Naive thymus-derived CD8-positive, alpha-beta T cell (primary cell): ENCODE measurements around the gene GPATCH2. TPM values are rescaled to one million over a fixed set of nuclear protein-coding genes. Genes with fewer than 3 reads are reported as not detected.

Experiments used
- ATAC-seq, 2 donors: fragments of 150-1000 bp; cut with Tn5 transposase in 1 of 2; sonication (Bioruptor Pico), chemical (Tn5 transposase) in 1 of 2; 1 replicate in 1 of 2; 2 replicates in 1 of 2; pipeline ENCODE4 v1.10.0; 2021; ENCODE audit warnings: mild to moderate bottlenecking in 2 of 2, moderate library complexity in 2 of 2
- POLR2A ChIA-PET: fragments of 350-600 bp; sonication (Branson Sonifier 250); formaldehyde crosslinking; loops from one replicate; lab custom pipeline; 2021; ENCODE audit warnings: antibody characterized with exemption; lab: Charles Lee
- DNase-seq, 10 donors: peaks; one replicate each; pipeline versions ENCODE4 v3.0.0 to v3.0.0-alpha.2; 2020 to 2022
- H3K27ac Mint-ChIP-seq, 10 donors: one replicate each; pipeline ENCODE4 v1.8.0; 2020 to 2022; ENCODE audit warnings: mild to moderate bottlenecking in 10 of 10, mixed read lengths in 10 of 10, moderate library complexity in 4 of 10, inconsistent platforms in 1 of 10
- H3K27me3 Mint-ChIP-seq, 5 donors: one replicate each; pipeline ENCODE4 v1.8.0; 2021 to 2022; ENCODE audit warnings: mixed read lengths in 5 of 5
- H3K36me3 Mint-ChIP-seq, 3 donors: one replicate each; pipeline ENCODE4 v1.8.0; 2020 to 2022; ENCODE audit warnings: mixed read lengths in 3 of 3, mild to moderate bottlenecking in 2 of 3, inconsistent platforms in 1 of 3
- H3K4me1 Mint-ChIP-seq, 4 donors: one replicate each; pipeline ENCODE4 v1.8.0; 2021 to 2022; ENCODE audit warnings: mixed read lengths in 4 of 4
- H3K4me3 Mint-ChIP-seq, 10 donors: one replicate each; pipeline ENCODE4 v1.8.0; 2020 to 2022; ENCODE audit warnings: mild to moderate bottlenecking in 10 of 10, mixed read lengths in 10 of 10, moderate library complexity in 6 of 10, inconsistent platforms in 1 of 10
- H3K9me3 Mint-ChIP-seq, 9 donors: one replicate each; pipeline ENCODE4 v1.8.0; 2020 to 2022; ENCODE audit warnings: mixed read lengths in 9 of 9, mild to moderate bottlenecking in 3 of 9, inconsistent platforms in 1 of 9, moderate library complexity in 1 of 9
- polyA plus RNA-seq, 3 donors: library from polyadenylated mRNA; unstranded; fragments of 300-500 nt; fragmentation: Illumina TruSeq; gene quantifications; one replicate each; pipeline ENCODE4 v1.2.3, GENCODE V29; 2021
- total RNA-seq, 8 experiments: library from RNA in 2 of 8; stranded (reverse) in 2 of 8; gene quantifications; one replicate each; pipeline ENCODE4 v1.2.3 and lab custom pipeline; 2021 to 2026

The GPATCH2 gene
- total and polyA plus RNA-seq, 5 experiments from 2014 or later: 3.6 to 10.2 (median 5.1) TPM

DNA sequence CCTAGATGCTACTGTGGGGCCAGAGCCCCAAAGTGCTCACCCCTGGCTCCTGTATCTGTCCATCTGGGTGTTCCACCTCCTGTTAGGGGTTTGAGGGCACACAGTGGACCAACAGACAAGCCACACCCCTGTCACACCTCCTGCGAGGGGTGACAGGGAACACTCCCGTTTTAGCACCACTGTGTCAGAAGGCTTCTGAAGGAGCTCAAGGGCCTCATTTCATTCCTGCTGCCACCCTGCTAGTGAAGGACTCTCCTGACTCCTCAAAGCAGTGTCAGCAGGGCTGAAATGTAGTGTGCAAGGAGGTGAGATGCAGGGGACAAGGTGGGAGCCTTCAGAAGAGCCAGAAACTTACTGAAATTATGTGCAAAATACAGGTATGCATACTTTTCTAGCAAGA, 174.6 kb downstream of the GPATCH2 start:
- no peak overlapping the region for H3K27ac Mint-ChIP-seq
- no peaks in the 10 kb centered on the region for H3K4me1 Mint-ChIP-seq
- H3K4me3 Mint-ChIP-seq: no peak overlapping the region
- H3K36me3 Mint-ChIP-seq: peaks cover 13 to 40% (median 26%) of the 10 kb centered on the region in 3 donors
- DNase-seq: no peak
- POLR2A ChIA-PET: no interaction called here
- no peak for ATAC-seq
- H3K9me3 Mint-ChIP-seq: no peaks in the 10 kb centered on the region
- no peaks in the 10 kb centered on the region for H3K27me3 Mint-ChIP-seq

DNA sequence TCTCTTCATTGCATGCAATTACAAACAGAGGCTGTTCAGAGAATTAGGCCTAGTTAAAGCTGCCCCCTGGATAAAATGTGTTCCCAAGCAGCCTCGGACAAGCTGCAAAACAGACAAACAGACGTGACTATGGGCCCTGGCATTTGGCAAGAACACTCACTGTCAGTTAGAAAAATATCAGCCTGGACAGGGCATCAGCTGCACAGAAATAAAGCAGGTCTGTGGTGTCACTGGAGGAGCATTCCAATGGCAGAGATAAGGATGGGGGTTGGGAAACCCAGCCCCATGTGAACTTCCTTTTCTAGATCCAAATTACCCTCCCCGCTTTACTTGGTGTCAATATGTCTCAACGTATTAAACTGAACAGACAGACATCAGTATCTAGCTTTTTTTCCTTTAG, 177.1 kb downstream of the GPATCH2 start:
- H3K4me3 Mint-ChIP-seq: no peak overlapping the region
- POLR2A ChIA-PET: no interaction called here
- H3K36me3 Mint-ChIP-seq: peaks cover 13 to 49% (median 32%) of the 10 kb centered on the region in 3 donors

DNA sequence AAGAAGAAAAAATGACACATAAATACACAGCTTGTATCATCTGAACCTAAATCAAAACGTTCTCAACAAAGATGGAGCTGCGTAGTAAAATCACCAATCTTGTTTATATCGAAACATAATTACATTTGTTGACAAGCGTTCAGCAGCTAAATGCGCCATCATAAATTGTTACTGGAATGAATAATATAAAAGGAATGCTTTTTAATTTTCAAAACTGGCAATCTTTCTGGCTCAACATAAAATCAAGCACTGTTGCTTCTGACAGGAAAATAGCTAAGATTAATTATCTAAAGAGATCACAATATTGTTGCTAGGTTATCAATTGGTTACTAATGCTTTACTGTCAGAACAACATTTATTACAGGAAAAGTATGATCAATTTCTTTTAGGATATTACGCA, 181.5 kb downstream of the GPATCH2 start:
- POLR2A ChIA-PET: no interaction called here
- Mint-ChIP-seq H3K27ac (no peak overlapping the region), H3K27me3 (no peaks in the 10 kb centered on the region), H3K36me3 (peaks cover 18 to 55% (median 47%) of the 10 kb centered on the region in 3 donors), H3K4me1 (no peaks in the 10 kb centered on the region), H3K4me3 (no peak overlapping the region), H3K9me3 (peaks cover 0 to 6% (median 0%) of the 10 kb centered on the region in 9 donors)
- ATAC-seq (no peak), DNase-seq (no peak)

More for the DNA sequence above, 177.1 kb downstream of the GPATCH2 start:
- no peak for ATAC-seq
- Mint-ChIP-seq H3K4me1 (no peaks in the 10 kb centered on the region), H3K27ac (no peak overlapping the region), H3K27me3 (no peaks in the 10 kb centered on the region), H3K9me3 (no peaks in the 10 kb centered on the region)
- no peak for DNase-seq

DNA sequence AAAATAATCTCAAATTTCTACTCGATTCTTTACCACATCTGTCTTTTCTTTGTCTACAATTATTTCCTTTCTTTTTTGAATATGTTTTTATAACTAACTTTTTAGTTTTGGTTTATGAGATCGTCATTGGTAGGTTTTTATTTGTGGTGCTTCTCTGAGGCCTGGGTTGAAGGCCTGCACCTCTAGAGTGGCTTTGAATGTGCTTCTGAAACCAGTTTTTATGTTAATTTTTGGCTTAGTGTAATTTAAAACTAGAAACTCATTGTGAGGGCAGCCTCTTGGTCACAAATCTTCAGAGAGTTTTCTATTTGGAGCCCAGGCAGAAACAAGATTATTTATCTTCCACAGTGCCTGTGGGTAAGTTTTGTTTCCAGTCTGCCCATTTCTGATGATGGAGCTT, 187.0 kb downstream of the GPATCH2 start:
- Mint-ChIP-seq H3K27me3 (no peaks in the 10 kb centered on the region), H3K4me1 (no peaks in the 10 kb centered on the region), H3K27ac (no peak overlapping the region), H3K36me3 (peaks cover 50 to 76% (median 61%) of the 10 kb centered on the region in 3 donors), H3K9me3 (peaks cover 7 to 46% (median 14%) of the 10 kb centered on the region in 9 donors), H3K4me3 (no peak overlapping the region)
- POLR2A ChIA-PET: no interaction called here
- no peak for DNase-seq
- ATAC-seq: no peak

DNA sequence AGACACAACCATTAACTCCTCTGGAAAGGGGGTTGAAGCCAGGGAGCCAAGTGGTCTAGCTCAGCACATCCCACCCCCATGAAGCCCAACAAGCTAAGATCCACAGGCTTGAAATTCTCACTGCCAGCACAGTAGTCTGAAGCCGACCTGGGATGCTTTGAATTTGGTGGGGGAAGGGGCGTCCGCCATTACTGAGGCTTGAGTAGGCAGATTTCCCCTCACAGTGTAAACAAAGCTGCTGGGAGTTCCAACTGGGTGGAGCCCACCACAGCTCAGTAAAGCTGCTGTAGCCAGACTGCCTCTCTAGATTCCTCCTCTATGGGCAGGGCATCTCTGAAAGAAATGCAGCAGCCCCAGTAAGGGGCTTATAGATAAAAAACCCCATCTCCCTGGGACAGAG, 193.5 kb downstream of the GPATCH2 start:
- H3K27me3 Mint-ChIP-seq: no peaks in the 10 kb centered on the region
- no peak overlapping the region for H3K27ac Mint-ChIP-seq
- H3K9me3 Mint-ChIP-seq: peaks cover 4 to 31% (median 17%) of the 10 kb centered on the region in 9 donors
- POLR2A ChIA-PET: no interaction called here
- DNase-seq (no peak), ATAC-seq (no peak)
- peaks cover 22 to 57% (median 45%) of the 10 kb centered on the region in 3 donors for H3K36me3 Mint-ChIP-seq
- no peak overlapping the region for H3K4me3 Mint-ChIP-seq
- peaks cover 0 to 1% (median 0%) of the 10 kb centered on the region in 4 donors for H3K4me1 Mint-ChIP-seq

DNA sequence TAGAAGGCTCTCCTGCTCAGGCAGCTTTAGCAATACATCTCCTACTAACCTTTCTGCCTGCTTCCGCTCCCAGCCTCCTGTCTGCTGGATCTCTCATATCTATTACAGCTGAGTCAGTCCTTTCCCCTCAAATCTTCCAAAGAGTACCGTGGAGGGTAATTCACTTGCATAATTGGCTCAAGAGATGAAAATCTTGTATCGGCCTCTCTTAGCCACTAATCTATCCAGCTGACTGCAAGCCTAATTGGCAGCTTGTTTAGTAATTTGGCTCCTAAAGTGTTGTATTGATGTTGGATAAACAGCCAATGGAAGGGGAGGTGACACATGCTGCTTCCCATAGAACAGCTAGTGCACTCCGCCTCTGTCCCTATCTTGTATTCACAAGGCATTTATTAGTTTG, 195.7 kb downstream of the GPATCH2 start:
- H3K4me3 Mint-ChIP-seq: no peak overlapping the region
- ATAC-seq: no peak
- peaks cover under 1 to 22% (median 12%) of the 10 kb centered on the region in 9 donors for H3K9me3 Mint-ChIP-seq
- peaks cover 27 to 52% (median 46%) of the 10 kb centered on the region in 3 donors for H3K36me3 Mint-ChIP-seq
- H3K4me1 Mint-ChIP-seq: peaks cover 0 to 1% (median 0%) of the 10 kb centered on the region in 4 donors
- no peak for DNase-seq
- no peaks in the 10 kb centered on the region for H3K27me3 Mint-ChIP-seq
- no peak overlapping the region for H3K27ac Mint-ChIP-seq
- POLR2A ChIA-PET: no interaction called here

DNA sequence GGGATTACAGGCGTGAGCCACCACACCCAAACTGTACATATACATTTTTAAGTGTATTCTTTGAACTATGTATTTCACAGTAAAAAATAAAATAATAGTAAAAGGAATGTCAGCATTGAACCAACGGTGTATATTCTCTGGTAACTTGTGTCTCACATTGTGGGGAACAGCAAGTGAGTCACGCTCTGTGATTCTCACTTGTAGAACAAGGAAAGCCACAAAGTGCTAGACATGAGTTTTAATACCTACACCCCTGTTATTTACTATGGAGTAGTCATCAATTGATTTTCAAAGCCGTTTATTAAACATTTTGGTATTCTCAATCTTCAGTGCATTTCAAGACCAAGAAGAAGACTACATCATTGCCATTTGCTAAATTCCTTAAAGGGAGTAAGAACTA, 197.2 kb downstream of the GPATCH2 start:
- no peak overlapping the region for H3K4me3 Mint-ChIP-seq
- H3K9me3 Mint-ChIP-seq: peaks cover 0 to 7% (median 2%) of the 10 kb centered on the region in 9 donors
- peaks cover 13 to 42% (median 39%) of the 10 kb centered on the region in 3 donors for H3K36me3 Mint-ChIP-seq
- no peak overlapping the region for H3K27ac Mint-ChIP-seq
- ATAC-seq: no peak
- POLR2A ChIA-PET: no interaction called here
- H3K27me3 Mint-ChIP-seq: no peaks in the 10 kb centered on the region
- DNase-seq: no peak
- H3K4me1 Mint-ChIP-seq: peaks cover 0 to 1% (median 0%) of the 10 kb centered on the region in 4 donors

DNA sequence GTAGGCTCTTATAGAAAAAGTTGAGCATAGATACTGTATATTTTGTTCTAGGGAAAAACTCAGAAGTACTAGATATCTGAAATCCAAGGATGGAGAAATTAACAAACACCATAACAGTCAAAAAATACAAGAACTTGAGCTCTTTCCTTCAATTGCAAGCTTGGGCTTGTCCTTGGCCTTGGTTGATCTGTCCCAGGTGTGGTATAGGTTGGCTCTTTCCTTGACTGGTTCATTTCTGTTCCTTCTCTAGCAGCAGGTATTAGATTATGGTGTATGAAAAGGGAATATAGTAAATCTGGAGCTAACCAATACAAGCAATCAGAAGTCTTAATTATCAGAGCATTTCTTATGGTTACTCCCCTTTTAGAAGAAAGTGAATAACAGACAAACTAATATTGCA, 198.6 kb downstream of the GPATCH2 start:
- Mint-ChIP-seq H3K4me3 (no peak overlapping the region), H3K27ac (peak overlapping the region in 1 of 10 donors; percentile 24), H3K9me3 (peaks cover 0 to 2% (median 0%) of the 10 kb centered on the region in 9 donors), H3K27me3 (no peaks in the 10 kb centered on the region), H3K36me3 (peaks cover 8 to 32% (median 27%) of the 10 kb centered on the region in 3 donors), H3K4me1 (no peaks in the 10 kb centered on the region)
- DNase-seq (no peak), ATAC-seq (no peak)
- POLR2A ChIA-PET: no interaction called here

DNA sequence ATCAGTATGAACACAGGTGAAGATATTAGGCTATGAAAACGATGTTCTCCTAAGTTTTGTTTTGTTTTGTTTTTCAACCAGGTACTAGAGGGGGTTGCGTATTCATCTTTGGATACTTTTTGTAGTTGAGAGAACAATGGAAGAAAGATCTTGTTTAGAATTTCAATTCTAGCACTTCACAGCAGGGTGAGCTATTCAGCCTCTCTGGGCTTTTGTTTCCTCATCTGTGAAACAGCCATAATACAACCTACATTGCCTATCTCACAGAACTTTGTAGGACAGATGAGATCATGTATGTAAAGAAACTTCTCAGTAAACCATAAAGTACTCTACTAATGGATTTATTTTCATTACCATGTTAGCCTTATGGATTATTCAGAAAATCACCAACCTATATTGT, 199.5 kb downstream of the GPATCH2 start:
- Mint-ChIP-seq H3K4me1 (no peaks in the 10 kb centered on the region), H3K9me3 (no peaks in the 10 kb centered on the region), H3K4me3 (no peak overlapping the region), H3K27ac (no peak overlapping the region), H3K27me3 (no peaks in the 10 kb centered on the region), H3K36me3 (peaks cover 8 to 24% (median 23%) of the 10 kb centered on the region in 3 donors)
- POLR2A ChIA-PET: no interaction called here
- DNase-seq: no peak
- no peak for ATAC-seq

DNA sequence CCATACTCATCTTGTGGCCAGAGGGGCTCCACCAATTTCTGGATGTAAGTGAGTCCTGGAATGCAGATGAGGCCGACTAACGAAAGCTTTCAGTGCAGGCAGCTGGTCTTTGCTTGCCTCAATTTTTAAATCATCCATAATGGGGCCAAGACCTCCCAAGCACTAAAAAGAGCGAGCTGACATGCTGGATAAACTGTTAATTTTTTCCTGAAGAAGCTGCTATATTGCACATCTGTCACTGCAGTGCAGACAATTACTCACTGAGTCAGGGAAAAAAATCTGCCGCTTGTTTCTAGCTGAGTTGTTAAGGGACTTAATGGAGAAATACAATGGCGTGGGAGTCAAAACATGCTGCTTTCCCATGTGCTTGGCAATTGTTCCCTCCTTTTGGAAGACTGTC, 205.5 kb downstream of the GPATCH2 start:
- no peaks in the 10 kb centered on the region for H3K9me3 Mint-ChIP-seq
- no peaks in the 10 kb centered on the region for H3K4me1 Mint-ChIP-seq
- peaks cover under 1 to 9% (median 8%) of the 10 kb centered on the region in 3 donors for H3K36me3 Mint-ChIP-seq
- no peak overlapping the region for H3K4me3 Mint-ChIP-seq
- DNase-seq (no peak), ATAC-seq (no peak)
- H3K27ac Mint-ChIP-seq: no peak overlapping the region
- H3K27me3 Mint-ChIP-seq: peaks cover 0 to 3% (median 0%) of the 10 kb centered on the region in 5 donors
- POLR2A ChIA-PET: no interaction called here

DNA sequence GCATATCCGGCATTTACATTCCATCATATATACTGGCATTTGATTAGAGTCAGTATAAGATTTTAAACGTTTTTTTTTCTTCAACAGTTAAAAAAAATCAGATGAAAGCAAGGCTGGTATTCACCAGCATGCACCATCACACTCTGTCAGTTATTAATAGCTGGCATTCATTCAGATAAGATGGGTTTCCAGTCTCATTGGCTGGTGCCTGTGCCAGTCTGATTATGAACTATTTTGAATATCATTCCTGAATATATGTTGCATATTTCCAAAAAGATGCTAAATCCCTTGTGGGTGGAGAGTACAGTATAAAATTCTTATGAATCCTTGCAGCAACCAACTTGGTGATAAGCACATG, 211.7 kb downstream of the GPATCH2 start:
- POLR2A ChIA-PET: no interaction called here
- peaks cover 0 to 2% (median 0%) of the 10 kb centered on the region in 9 donors for H3K9me3 Mint-ChIP-seq
- no peaks in the 10 kb centered on the region for H3K36me3 Mint-ChIP-seq
- no peak overlapping the region for H3K4me3 Mint-ChIP-seq
- DNase-seq (no peak), ATAC-seq (no peak)
- peaks cover 0 to 13% (median 5%) of the 10 kb centered on the region in 5 donors for H3K27me3 Mint-ChIP-seq
- H3K4me1 Mint-ChIP-seq: no peaks in the 10 kb centered on the region
- no peak overlapping the region for H3K27ac Mint-ChIP-seq

DNA sequence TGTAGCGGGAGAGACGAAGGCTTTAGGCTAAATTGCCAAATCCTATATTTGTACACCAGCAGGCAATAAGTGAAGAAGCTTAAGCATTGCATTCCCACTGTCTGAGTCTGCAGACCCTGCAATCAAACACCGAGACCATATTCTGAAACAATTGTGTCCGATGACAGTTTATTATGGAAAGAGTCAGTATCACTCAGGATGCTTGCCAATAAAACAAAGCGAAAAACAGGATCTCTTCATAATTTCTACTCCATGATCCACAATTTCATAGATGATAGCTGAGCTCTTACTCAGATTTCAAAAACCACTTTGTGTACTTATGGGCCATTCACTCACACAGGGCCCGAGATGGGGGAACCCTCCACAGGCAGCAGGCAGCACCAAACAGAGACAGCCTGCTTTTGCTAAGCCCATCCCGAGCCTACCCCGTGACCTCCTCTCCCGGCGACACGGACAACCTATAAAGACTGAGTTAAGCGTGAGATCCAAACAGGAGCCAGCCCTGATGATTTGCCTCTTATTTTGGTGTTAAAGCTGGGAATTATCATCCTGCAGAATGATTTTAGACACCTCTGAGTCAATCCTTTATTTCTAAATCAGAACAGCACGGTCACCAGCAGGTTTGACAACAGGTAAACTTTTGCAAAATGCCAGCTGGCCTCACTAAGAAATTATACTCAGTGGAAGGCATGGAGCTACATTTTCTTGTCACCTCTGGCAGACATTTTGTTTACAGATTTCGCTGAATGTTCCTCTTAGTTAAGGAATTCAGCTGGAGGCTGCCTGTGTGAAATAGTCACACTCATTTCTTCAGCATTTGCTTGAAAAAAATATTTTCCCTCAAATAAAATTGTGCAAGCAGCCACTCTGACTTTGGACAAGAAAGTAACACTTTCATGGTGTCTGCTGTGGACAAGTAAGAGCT, 212.4 kb downstream of the GPATCH2 start:
- Mint-ChIP-seq H3K27me3 (peaks cover 0 to 16% (median 5%) of the 10 kb centered on the region in 5 donors), H3K4me3 (no peak overlapping the region), H3K27ac (peak overlapping the region in 1 of 10 donors; percentile 69), H3K9me3 (peaks cover 0 to 2% (median 0%) of the 10 kb centered on the region in 9 donors), H3K4me1 (no peaks in the 10 kb centered on the region), H3K36me3 (no peaks in the 10 kb centered on the region)
- DNase-seq (no peak), ATAC-seq (no peak)
- POLR2A ChIA-PET: no interaction called here

DNA sequence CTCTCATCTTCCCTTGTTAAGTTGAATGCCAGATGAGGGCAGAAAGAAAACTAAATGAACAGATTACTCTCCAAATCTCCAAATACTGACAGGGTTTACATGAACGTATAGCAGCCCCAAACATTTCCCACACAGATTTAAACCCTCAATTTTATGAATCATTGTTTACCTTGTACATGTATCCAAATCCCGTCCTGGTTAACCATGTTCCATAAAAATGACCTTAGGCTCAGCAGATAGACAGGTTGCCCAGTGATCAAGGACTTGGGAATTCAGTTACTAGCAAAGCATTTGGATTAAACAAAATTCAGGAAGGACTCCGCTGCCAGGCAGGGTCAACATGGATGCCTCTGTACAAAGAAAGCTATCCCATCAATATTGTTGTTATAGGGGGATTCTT, 213.5 kb downstream of the GPATCH2 start:
- Mint-ChIP-seq H3K27me3 (peaks cover 0 to 16% (median 5%) of the 10 kb centered on the region in 5 donors), H3K27ac (no peak overlapping the region), H3K4me3 (no peak overlapping the region), H3K9me3 (peaks cover 0 to 2% (median 0%) of the 10 kb centered on the region in 9 donors), H3K4me1 (no peaks in the 10 kb centered on the region), H3K36me3 (no peaks in the 10 kb centered on the region)
- POLR2A ChIA-PET: no interaction called here
- ATAC-seq (no peak), DNase-seq (no peak)
